Kidney tubule cell (primary cell): ENCODE data around the gene PKMYT1.

Experiments used
- DNase-seq: peaks from one replicate; pipeline ENCODE4 v3.0.0-alpha.2; 2018; ENCODE audit warnings: low spot score

The PKMYT1 gene

DNA sequence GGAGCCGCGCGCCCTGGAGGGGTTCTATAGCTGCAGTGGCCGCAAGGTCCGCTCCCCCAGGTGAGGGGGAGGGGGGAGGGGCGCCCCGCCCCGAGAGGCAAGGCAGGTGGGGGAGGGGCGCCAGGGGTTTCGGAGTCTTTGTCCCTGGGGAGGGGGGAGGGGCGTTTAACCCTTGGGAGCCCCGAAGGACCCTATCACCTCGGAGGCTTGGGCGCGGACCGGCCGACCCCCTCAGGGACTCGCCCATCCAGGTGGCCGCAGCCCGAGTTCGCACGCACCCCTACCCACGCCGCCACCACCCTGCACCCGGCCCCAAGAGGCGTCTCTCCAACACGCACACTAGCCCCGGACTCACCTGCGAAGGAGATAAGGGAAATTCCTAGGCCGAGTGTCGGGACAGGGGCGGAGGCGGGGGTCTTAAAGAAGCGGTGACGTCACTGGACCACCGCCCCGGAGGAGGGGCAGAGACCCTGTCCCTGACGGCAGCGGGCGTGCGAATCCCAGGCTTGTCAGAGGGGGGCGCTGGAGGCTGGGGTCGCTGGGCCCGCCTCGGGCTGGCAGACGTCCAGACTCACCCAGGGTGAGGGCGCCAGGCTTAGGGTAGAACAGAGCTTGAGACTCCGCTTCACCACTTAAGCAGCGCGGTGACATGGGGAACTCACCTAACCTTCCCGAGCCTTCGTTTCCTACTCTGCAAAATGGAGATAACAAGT, 37.7 kb upstream of the PKMYT1 start, which contains the start of gene CLDN6:
CLDN6 (minus strand) TSS at position 390 of the 713 bp plus-strand sequence. CDS start 2,162 bp downstream, outside the sequence.
- peak; percentile 36 for DNase-seq

GRCh38 chr16:3017344-3017743, 37.1 kb upstream of the PKMYT1 start:
- no peak for DNase-seq

GRCh38 chr16:3015865-3016521, 35.7 kb upstream of the PKMYT1 start:
- DNase-seq: no peak

GRCh38 chr16:3014971-3015370, 34.7 kb upstream of the PKMYT1 start:
- DNase-seq: no peak

DNA sequence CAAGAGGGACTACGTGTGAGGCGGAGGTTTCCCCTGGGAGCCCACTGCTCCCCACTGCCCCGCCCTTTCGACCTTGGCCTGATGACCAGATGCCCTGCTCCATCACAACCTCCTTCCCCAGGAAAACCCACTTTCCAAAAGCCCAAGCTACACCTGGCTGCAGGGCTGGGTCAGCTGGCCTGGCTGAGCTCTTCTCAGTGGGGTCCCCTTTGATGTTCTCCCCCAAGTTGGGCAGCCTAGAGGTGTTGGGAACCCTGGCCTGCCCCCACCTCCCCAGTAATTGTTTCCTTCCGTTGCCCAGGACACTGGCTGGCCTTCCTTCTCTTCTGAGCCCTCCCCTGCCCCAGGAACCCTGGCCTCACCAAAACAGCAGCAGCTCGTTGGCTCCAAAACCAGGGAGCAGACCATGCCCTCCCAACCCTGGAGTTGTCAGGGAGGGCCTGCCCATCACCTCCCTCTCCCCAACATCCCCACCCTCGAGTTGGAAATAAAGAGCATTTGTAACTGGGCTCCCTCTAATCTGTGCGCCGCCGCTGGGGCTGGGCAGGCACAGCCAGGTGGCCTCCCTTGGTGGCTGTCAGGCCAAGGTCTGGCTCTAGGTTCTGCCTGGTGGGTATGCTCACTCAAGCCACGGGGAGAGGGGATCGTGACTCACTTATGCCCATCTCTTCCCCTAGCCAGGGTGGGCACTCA, 33.9 kb upstream of the PKMYT1 start:
- no peak for DNase-seq

DNA sequence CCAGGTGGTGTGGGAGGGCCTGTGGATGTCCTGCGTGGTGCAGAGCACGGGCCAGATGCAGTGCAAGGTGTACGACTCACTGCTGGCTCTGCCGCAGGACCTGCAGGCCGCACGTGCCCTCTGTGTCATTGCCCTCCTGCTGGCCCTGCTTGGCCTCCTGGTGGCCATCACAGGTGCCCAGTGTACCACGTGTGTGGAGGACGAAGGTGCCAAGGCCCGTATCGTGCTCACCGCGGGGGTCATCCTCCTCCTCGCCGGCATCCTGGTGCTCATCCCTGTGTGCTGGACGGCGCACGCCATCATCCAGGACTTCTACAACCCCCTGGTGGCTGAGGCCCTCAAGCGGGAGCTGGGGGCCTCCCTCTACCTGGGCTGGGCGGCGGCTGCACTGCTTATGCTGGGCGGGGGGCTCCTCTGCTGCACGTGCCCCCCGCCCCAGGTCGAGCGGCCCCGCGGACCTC, 33.3 kb upstream of the PKMYT1 start:
- peak; percentile 47 for DNase-seq

GRCh38 chr16:3012828-3013420, 32.7 kb upstream of the PKMYT1 start, which contains the start of gene CLDN9:
CLDN9 (plus strand) TSS chr16:3012923; CDS start chr16:3013363, 440 bp downstream.
- DNase-seq: peak; percentile 52

DNA sequence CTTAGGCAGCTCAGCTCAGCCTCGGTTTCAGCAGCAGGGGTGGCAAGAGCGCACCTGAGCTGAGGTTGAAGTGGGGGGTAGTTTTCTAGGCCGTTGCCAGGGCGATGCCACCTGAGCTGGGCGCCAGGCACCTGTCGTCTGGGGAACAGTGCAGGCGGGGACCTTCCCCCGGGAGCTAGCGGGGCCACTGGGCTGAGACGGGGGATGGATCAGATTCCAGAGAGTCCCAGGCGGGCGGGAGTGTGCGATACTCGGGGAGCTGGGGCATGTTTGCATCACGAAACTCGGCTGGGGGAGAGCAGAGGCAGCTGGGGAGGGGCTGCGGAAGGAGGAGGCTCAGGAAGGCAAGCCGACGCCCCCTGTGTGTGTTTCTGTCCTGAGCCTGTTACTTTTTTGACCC, 32.0 kb upstream of the PKMYT1 start:
- DNase-seq: peak; percentile 48

- no peak for DNase-seq
Observed at GRCh38 chr16:3010510-3010909, 30.3 kb upstream of the PKMYT1 start.

DNA sequence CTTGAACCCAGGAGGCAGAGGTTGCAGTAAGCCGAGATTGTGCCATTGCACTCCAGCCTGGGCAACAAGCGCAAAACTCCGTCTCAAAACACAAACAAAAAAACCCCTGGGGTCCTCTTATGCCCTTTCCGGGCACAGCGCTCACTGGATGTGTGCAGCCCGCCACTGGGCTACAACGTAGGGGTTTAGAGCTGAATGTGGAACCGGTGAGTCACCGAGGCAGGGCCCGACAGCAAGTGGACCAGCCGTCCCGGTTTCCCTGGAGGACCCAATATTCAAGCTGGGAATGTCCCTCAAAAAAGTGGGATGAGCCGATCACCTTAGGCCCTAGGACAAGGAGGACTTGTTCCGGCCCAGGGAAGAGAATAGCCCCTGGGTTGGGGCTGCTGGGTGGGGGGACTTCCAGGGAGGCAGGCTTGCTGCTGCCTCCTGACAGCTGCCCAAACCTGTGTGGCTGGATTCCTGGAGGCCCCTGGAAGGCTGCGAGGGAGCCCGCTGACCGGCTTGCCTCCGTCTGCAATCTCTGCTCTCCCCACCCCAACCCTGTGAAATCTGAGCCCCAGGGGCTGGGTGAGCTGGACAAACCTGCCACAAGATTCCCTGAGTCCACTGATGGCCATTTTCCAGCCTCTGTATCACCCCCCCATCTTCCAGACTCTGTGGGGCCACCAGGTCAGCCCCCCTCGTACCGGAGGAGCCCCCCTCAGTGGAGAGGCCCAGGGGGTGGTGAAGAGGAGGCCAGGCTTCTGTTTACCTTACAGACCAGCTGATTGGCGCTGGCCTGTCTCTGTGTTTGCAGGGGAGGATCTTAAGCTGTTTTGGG, 29.5 kb upstream of the PKMYT1 start:
- peak; percentile 67 for DNase-seq

- no peak for DNase-seq
Observed at GRCh38 chr16:3008690-3009037, 28.4 kb upstream of the PKMYT1 start.

- no peak for DNase-seq
Observed at GRCh38 chr16:3007957-3008689, 27.9 kb upstream of the PKMYT1 start.

DNA sequence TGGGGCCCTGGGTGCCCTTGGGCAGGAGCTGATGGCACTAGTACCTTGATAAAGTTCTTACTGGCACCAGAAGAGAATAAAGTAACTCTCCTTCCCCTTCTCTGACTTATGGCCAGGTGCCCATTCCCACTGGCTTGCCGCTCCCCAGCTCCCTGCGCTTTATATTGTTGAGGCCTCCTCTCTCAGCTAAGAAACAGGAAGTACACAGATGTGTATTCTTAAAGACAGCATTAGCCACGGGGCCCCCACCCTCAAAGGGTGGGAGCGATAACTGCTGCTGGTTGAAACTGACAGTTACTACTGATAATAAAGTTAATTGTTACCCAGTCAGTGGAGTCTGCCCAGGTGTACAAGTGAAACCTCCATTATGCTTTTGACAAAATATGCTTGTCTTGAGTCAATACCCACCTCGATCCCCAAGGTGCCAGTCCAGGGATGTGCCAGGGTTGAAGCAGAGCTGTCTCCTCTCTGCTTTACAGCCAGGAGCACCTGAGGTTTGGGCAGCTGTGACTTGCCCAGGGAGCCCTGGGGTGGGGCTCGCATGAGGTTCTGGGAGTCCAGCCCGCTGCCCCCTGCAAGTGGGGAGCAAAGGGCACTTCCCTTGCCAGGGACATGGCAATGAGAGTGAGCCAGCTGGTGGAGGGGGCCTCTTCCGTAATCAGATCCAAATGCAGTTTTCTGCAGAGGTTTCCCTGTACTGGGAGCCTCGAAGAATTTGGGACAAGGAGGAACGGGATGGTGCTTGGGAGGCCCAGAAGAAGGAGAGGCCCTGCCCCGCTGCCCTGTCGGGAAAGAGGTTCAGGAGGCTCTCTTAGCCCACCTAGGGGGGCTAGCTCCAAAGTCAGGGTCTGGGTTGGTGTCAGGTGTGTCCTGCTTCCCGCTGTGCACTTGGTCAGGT, 27.1 kb upstream of the PKMYT1 start:
- no peak for DNase-seq

DNA sequence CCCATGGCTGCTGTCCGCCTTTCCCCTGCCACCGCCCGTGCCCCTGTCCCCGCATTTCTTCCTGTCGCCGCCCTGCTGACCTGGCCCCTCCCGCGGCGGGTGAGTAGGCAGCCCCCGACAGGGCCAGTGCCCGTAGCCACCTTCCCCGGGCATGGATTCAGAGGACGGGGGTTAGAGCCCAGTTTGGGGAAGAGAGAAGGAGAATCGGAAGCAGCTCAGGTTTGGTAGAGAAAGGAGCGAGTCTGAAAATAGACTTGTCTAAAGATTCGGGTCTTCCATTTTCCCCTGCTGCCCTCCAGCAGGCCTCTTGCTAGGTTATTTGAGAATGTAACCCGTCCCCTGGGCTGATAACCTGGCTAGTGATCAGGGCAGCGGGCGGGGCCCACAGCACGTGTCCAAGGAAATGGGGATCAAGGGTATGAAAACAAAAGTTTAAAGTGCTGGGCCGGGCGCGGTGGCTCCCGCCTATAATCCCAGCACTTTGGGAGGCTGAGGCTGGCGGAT, 24.6 kb upstream of the PKMYT1 start:
- DNase-seq: peak; percentile 65

DNA sequence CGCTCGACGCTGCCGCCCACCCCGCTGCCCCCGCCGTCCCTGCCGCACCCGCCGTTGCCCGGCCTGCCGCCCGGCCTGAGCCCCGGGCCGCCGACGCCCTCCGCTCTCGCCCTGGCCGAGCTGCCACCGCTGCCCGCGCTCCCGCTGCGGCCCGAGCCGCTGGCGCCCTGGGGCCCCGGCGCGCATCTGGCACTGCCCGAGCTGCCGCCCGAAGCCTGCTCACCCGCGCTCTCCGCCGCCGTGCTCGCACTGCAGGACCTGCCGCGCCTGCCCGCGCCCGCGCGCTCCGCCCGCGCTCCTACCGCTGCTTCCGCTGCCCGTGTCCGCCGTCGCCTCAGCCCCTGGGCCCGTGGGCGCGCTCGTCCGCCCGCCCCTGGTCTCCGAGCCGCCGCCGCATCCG, 24.1 kb upstream of the PKMYT1 start:
- DNase-seq: peak; percentile 35

DNA sequence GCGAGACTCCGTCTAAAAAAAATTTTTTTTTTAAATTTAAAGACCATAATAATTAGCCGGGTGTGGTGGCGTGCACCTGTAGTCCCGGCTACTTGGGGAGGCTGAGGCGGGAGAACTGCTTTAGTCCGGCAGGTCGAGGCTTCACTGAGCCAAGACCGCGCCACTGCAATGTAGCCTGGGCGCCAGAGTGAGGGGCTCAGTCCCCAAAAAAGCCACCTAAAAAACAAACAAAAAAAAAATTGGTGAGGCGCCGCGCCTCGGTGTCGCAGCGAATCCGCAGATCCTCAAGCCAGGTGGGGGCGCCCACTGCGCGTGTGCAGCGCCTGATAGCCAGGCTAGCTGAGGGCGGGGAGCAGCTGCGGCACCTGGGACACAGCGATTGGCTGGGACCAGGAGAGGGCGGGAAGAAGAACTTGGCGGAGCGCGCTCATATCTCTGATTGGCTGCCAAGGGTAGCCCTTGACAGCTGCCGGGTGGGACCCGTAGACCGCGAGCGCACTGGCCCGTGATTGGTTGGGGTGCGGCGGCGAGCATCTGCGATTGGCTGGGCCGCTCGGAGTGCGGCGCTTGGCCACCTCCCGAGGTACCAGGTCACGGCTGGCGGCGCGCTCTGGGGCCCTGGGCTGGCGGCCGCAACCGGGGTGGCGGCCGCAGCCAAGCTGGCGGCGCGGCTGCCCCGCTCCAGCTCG, 23.5 kb upstream of the PKMYT1 start:
- DNase-seq: peak; percentile 99

- DNase-seq: no peak
Observed at GRCh38 chr16:3001316-3001715, 21.1 kb upstream of the PKMYT1 start.

- DNase-seq: no peak
Observed at GRCh38 chr16:3000540-3000939, 20.3 kb upstream of the PKMYT1 start.

DNA sequence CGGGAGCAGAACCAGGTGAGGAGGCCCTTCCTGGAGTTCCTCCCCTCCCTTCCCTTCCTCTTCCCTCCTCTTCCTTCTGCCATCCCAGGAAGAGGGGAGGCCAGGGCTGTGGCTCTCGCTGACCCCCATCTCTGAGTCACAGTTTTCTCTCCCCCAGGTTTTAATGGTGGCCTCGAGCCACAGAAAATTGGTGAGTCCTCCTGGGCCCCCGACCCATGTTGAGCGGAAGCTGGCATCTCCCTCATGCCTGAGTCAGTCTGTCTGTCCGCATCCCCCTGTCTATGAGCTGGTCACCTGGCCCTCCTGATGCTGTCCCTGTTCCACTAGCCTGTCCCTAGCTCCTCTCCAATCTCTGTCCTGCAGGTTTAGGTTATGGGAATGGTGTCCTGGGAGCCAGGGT, 19.7 kb upstream of the PKMYT1 start:
- no peak for DNase-seq
